ENCODE measurements around the gene KCNE4.

GRCh38 chr2:223093436-223094241 lies 41.6 kb downstream of the KCNE4 start:
- TF ChIP-seq, protein P1, sequence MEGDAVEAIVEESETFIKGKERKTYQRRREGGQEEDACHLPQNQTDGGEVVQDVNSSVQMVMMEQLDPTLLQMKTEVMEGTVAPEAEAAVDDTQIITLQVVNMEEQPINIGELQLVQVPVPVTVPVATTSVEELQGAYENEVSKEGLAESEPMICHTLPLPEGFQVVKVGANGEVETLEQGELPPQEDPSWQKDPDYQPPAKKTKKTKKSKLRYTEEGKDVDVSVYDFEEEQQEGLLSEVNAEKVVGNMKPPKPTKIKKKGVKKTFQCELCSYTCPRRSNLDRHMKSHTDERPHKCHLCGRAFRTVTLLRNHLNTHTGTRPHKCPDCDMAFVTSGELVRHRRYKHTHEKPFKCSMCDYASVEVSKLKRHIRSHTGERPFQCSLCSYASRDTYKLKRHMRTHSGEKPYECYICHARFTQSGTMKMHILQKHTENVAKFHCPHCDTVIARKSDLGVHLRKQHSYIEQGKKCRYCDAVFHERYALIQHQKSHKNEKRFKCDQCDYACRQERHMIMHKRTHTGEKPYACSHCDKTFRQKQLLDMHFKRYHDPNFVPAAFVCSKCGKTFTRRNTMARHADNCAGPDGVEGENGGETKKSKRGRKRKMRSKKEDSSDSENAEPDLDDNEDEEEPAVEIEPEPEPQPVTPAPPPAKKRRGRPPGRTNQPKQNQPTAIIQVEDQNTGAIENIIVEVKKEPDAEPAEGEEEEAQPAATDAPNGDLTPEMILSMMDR (IDR thresholded peaks at IDR 0.05): no peak
- no peak for TF ChIP-seq POLR2A (IDR thresholded peaks at IDR 0.05)
